ENCODE data around the gene NR2C2.
A peak's percentile ranks its signal among the peaks of the same experiment; 100 is the strongest.
"Not testable (repeated sequence)": the region's sequence is repeated elsewhere in the genome, so short reads cannot be mapped to it uniquely, and the experiment has no call there.

Gene NR2C2

DNA sequence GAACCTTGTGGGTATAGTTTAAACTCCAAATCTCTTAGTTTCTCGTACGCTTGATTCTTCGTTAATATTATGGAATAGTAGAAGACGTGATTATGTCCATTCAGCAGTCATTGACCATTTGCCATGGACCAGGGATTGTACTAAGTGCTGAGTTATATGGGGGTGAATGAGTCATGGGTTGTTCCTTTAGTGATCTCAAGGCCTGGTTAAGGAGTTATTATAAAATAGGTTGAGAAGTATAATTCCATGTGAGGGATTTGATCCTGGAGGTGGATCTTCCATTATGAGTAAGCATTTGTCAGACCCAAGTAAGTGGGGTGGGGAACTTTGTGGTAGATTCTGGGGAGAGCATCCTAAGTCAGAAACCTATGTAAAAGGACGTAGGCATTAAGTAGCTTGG, 15.4 kb downstream of the NR2C2 start:
- no peak for DNase-seq

DNA sequence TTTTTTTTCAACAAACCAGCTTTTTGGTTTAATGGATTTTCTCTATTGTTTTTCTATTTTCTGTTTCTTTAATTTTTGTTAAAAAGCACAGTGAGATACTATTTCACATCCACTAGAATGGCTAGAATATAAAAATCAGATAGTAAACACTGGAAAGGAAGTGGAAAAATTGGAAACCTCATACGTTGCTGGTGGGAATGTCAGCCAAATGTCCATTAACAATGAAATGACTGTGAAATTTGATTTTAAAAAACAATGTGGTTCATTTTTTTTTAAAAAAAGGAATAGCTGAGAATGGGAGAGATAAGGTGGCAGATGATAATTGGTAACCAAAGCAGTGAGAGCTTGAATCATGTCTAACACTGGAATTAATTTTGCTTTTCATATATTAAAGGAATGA, 19.9 kb downstream of the NR2C2 start:
- DNase-seq: no peak

DNA sequence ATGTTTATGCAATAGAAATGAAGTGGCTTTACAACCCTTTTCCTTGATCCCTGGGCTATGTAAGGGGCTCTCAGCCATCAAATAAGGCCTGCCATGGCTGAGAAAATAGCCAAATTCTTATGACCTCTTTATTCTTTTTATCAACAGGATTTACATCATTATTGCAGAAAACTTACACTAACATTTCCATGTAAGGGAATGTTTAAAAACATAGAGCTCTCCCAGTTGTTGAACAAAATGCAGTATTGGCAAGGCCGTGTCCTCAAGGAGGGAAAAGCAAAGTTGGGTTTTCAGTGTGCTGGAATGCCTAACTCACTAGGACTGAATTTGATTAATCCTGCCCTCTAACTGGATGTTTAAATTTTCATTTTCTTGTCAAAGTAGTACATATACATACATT, 22.3 kb downstream of the NR2C2 start:
- no peak for DNase-seq

DNA sequence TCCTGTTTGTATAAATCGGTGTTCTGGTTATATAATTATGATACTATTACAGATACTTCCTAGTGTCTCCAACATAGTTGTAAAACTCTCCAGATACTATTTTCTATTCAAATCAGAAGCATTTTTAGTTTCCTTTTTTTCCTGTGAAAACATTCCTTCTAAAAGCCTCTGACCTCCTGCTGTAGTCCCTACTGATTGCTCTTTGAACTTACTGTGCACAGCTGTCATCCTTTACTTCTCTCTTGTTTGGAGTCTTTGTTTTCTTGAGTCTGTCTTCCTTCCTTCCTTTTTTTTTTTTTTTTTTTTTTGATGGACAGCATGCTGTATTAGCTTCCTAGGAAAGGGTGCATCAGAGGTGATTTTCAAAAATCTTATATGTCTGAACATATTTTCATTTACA, 28.9 kb downstream of the NR2C2 start:
- no peak for DNase-seq

DNA sequence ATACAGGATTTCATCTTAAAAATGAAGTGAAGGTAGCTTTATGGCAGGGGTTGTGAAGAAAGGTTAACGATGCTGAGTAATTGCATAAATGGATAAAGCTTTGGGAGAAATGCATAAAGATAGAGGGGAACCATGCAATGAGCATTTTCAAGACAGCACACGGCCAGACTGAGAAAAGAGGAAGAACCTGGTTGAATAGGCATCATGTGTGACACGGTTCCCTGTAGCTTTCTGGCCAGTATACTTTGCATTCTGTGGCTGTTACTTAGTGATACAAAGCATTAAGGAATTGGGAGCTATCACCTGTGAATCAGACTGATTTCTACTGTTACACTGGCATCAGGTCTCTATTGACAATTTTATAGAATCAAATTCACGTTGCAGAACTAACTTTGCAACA, 33.3 kb downstream of the NR2C2 start:
- no peak for DNase-seq

DNA sequence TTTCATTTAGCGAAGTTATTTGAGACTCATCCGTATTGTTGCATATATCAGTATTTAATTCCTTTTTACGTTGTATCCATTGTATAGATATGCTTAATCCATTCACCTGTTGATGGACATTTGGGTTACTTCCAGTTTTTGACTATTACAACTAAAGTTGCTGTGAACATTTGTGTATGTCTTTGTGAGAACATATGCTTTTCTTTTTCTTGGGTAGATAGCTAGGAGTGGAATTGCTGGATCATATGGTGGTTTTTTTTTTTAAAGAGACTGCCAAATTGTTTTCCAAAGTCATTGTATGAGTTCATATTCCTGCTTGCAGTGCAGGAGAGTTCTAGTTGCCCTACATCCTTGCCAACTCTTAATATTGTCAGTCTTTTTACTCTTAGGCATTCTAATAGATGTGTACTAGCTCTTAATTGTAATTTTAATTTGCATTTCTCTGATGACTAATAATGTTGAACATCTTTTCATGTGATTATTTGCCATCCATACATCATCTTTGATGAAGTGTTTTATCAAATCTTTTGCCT, 37.3 kb downstream of the NR2C2 start:
- no peak for DNase-seq

DNA sequence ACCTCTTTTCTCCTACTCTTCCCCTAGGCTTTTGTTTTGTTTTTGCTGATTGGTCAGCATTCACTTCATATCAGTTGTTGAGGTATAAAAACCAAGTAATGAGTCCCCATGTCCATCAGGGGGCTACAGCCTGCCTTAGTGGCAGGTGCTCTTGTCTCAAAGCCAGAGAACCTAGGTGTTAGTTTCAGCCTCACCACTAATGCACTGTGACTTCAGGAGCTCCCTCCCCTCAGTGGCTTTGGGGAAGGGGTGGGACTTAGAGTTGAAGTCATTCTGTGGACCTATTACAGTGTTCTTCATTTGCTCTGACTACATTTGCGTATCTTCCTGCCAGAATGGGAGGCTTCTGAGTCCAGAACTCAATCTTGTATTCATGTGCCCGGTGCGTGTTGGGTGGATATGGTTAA, 41.6 kb downstream of the NR2C2 start:
- DNase-seq: peak in 1 of 2 experiments; percentile 7

DNA sequence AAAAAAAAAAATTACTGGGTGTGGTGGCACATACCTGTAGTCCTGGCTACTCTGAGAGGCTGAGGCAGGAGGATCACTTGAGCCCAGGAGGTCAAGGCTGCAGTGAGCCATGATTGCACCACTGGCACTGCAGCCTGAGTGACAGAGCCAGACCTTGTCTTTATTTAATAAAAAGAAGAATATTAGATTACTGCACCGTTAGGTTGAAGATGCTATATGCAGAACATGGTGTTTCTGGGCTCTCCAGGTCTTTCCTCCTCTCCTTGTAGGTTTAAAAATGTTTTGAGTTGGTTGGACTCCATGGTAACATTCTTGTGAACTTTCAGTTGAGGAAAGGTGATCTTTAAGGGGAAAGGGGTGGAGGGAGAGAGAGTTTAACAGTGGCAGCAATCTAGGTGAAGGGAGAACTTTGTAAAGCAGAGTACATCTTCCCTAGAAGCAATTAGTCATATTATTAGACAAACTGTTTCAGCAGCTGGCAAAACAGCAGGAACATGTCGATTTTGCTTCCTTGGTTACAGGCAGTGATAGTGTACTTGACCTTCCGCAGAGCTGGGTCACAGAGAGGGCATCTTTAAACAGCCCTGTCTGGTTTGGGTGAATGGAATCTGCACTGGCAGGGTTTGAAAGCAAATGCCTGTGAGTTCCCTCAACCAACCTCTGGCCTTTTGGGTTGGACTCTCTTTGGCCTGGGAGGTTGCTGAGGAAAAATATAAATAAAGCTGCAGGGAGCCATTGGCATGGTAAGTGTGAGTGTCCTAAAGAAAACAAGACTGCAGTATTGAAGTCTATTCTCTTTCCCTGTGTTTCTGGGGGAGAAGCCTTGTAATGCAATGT, 42.8 kb downstream of the NR2C2 start:
- no peak for DNase-seq

DNA sequence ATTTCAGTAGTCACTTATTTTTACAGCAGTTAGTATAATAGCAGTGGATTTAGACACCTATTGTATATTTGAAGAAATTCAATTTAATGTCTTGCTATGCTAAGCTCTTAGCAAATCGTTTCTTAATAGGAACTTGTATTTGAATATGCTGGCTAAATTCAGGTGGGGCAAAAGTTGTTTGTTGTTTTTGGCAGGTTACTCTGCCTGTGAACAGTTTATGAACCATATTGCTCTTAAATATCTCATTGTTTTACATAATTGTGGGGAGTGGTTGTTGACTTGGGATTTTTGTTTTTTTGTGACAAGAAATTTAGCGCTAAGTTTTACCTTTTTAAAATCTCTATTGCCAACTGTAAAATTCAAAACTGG, 43.4 kb downstream of the NR2C2 start:
- no peak for DNase-seq

DNA sequence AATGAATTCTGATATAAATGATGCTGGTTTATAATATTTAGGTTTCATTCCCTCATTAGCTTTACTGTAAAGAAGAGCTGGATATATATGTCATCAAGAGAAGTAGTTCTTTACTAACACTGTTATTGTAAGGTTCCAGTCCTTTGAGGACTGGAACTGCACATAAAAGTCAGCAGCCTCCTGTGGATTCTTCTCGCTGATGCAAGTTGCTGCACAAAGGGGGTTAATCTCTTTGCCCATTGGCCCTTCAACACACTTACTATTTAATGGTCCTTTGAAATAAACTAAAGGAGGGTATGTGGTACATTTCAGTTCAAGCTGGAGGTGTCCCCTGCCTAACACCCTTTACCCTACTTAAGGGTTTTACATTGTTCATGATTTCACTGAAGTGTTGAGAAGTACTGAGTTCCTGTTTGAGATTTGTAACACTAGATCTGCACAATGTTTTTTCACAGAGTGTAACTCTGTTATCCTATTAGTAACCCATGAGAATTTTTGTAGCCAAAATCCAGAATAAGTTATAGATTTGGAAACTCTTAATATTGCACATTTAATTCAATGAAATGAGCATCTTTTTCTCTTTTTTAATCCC, 43.9 kb downstream of the NR2C2 start:
- DNase-seq: no peak

DNA sequence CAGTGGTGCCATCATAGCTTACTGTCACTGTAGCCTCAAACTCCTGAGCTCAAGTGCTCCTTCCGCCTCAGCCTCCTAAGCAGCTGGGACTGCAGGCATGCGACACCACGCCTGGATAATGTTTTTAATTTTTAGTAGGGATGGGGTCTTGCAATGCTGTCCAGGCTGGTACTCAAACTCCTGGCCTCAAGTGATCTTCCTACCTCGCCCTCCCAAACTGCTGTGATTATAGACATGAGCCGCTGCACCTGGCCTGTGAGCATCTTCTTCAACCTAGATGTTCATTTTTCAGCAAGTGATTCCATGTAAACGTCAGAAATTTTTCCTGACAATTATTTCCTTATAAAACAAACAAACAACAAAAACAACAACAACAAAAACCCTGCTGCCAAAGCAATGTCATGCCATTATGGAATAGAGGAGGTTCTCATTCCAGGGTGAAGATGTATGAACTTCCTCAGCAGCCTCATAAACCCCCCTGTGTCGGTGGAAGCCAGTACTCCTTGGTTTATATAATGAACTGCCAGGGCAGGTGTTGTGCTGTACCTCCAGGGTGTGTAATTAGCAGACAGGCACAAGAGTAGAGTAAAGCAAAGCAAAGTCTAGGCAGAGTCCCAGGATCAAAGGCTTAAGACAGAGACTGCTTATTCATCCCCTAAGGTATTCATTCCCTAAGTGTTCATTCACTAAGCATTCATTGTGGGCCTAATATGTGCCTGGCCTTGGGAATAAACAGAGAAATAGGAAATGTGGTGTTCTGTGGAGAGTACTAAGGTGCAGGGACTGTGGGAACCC, 44.6 kb downstream of the NR2C2 start:
- no peak for DNase-seq

DNA sequence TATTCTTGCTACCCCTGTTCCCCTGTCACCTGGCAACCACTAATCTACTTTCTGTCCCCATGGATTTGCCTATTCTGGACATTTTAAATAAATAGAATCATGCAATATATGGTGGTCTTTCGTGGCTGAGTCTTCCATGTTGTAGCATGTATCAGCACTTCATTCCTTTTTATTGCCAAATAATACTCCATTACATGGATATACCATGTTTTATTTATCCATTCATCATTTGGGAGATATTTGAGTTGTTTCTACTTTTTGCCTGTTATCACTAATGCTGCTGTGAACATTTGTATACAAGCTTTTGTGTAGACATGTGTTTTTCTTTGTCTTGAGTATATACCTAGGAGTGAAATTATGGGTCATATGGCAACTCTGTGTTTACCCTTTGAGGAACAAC, 50.6 kb downstream of the NR2C2 start:
- no peak for DNase-seq

DNA sequence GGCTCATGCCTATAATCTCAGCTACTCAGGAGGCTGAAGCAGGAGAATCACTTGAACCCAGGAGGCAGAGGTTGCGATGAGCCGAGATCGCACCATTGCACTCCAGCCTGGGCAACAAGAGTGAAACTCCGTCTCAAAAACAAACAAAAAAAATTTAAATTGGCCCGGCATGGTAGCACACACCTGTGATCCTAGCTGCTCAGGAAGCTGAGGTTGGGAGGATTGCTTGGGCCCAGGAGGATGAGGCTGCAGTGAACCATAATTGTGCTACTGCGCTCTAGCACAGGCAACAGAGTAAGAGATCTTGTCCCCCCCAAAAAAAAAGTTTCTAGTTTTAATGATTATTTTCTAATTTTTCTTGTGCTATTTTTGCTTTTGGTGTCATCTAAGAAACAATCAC, 51.8 kb downstream of the NR2C2 start:
- DNase-seq: not testable (repeated sequence)

DNA sequence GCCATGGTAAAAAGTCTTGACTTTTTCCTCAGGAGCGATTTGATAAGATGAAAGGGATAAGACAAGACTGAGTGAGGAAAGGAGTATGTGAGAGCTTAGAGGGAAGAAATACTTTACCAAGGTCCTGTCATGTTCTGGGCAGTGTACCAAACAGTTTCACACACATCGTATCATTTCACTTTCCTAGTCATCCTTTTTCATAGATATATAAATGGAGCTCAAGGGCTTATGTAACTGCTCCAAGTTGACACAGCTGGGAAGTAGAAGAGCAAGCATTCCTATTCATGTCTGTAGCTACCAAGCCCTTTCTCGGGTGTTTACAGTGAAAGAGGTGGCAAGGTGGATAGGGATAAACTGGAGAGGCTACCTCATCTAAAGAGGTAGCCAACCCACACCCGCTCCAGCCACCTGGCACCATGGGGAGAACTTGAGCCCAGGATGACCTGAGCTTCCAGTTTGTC, 60.3 kb downstream of the NR2C2 start:
- DNase-seq: no peak

DNA sequence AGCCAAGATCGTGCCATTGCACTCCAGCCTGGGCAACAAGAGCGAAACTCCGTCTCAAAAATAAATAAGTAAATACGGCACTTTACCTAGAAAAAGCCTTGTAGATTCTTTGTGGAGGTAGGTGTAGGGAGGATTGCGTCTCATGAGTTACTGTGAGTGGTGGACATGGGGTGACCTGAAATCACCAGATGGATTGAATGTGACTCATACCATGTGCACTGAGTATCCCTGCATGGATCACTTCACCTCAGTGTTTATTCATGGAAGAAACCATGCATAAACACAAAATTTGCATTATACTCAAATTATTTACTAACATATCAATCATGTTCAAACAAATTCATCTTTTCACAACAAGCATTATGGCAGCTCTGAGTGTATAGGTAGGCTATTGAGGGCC, 61.8 kb downstream of the NR2C2 start:
- no peak for DNase-seq

DNA sequence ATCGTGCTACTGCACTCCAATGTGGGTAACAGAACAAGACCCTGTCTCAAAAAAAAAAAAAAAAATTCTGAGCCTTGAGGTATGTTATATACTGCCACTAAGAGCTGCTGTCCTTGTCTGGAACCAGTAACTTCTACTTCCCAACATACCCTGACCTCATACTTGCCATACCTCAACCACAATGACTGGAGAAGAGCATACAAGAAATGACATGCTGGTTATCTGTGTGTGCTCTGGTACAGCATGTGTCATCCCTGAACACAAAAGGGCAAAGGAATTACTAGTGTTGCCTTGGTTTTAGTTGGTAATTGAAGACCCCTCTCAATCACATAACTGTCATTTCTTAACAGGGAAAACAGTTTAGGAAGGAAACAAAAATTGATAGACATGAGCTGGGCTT, 63.3 kb downstream of the NR2C2 start:
- DNase-seq: no peak

DNA sequence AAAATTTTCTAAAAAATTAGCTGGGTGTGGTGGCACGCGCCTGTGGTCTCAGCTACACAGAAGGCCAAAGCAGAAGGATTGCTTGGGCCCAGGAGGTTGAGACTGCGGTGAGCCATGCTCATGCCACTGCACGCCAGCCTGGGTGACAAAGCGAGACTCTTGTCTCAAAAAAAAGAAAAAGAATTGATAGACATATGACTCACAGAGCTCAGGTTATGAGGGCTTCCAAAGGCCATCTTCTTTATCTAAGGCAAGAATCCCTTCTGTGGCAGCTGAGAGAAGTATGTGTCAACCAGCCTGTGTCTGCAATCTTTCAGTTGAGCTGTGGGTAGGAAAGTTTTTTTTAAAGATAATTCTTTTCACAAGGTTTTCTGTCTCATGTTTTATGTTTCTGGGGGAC, 63.8 kb downstream of the NR2C2 start:
- no peak for DNase-seq

DNA sequence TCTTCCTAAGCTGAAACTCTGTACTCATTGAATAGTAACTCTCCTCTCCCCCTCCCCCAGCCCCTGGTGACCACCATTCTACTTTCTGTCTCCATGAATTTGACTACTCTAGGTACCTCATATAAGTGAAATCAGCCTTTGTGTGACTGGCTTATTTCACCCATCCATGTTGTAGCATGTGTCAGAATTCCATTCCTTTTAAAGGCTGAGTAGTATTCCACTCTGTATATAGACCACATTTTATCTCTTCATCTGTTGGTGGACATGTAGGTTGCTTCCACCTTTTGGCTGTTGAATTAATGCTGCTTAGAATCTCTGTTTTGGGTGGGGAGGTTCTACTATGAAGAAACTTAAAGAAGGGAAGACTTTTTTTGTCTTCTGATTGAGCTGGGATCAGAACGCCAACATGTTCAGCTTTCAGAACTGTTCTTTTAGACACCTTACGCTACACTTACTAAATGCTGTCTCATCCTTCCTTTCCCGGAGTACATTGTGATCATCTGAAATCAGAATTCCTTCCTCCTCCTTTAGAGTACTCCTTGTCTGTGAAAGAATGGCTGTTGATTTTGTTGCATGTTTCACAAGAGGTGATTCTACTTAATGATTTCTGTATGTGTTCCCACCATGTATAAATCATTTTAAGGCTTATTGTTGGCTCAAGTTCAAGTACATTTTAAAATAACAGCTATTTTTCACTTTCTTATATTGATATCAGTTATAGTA, 67.4 kb downstream of the NR2C2 start:
- no peak for DNase-seq

DNA sequence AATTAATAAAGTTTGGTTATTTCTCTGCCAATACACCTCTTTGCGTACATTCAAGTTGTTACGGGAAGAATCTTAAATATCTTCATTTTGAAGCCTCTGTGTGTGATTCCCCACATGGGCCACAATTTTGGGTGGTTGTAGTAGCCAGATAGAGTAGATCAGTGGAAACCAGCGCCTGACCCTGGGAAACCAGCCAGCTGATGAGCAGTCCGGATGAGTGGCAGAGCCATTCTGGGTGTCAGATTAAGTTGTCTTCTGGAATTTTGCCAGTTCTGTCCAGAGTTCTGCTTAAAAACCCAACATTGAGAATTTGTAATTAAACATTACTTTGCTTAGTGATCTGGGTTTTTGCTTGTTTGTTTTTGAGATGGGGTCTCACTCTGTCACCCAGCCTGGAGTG, 68.1 kb downstream of the NR2C2 start:
- no peak for DNase-seq

DNA sequence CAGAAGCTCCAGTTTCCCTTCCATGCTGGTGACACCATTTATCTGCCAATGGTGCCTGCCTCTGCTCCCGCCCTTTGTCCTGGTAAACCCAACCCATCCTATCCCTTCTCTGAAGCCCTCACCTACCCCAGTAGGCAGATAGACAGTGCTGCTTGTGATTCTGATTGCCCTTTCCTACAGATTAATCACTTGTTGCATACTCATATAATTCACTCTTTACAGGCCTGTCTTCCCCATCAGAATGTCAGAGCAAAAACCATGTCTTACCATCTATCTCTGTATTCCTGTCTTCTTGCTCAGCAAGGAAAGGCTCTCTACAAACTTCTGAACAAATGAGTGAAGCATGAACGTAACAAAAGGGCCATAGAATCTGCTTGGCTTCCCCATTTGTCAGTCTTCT, 69.8 kb downstream of the NR2C2 start:
- DNase-seq: no peak

DNA sequence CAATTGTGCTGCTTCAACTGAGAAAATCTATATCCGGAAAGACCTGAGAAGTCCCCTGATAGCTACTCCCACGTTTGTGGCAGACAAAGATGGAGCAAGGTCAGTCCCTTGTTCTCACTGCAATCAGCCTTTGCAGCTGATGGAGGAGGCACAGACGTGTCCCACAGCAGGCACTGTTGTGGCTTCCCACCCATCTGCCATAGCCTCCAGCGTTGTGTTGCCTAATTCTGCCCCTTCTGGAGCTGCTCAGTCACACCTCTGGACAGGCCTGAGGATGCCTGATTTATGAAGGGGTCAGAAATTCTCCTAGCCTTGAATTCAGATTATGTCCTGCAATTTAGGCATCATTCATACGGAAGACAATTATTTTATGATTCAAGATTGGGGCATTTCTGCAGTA, 75.9 kb downstream of the NR2C2 start:
- DNase-seq: no peak

DNA sequence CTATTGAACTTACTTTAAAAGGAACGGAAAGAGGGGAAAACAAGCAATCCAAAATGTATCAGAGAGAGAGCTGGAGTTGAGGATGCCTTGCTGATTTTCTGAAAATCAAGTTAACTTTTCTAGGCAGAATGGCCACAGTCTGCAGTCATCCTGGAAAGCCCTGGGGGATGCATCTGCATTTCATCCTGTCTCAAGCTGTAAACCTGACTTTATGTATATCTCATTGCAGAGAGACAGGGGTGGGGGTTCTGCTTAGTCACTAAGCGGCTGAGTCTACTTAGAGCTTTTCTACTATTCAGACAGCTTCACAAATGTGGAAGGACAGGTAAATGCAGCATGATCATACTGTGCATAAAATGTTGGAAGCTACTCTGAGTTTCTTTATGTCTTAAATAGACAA, 76.3 kb downstream of the NR2C2 start:
- no peak for DNase-seq

DNA sequence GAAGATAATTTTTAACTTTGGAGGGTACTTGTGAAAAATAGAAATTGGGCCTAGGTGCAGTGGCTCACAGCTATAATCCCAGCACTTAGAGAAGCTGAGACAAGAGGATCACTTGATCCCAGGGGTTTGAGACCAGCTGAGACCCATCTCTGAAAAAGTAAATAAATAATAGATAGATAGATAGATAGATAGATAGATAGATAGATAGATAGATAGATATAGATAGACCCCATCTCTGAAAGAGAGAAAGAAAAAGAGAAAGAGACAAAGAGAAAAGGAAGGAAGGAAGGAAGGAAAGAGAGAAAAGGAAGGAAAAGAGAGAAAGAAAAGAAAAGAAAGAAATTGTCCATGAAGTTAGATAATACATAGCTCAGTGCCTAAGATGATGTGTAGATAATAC, 82.2 kb downstream of the NR2C2 start:
- DNase-seq: no peak

Measured in NCI-H524 (cell line).